Measurements from ENCODE around the gene ZNF425.

The ZNF425 gene

GRCh38 chr7:149166142-149166541, 40.0 kb upstream of the ZNF425 start:
- peaks cover 47% of the 10 kb centered on the region for H3K36me3 ChIP-seq (replicated peaks)
- in situ Hi-C loops (cut with HindIII; ENCODE audit: low pct_ligation_motif_present, low sequenced_read_pairs), result no loop called here
- TF ChIP-seq CTCF (IDR thresholded peaks at IDR 0.05; ENCODE audit: low read depth, low read length, missing control alignments), result no peak
- H3K4me3 ChIP-seq (ENCODE audit: low read depth, low read length), result no peak overlapping the region
- no peak for DNase-seq
- H3K27ac ChIP-seq, result no peak overlapping the region
- no peaks in the 10 kb centered on the region for H3K27me3 ChIP-seq (replicated peaks)

- no peak for TF ChIP-seq CTCF (IDR thresholded peaks at IDR 0.05; ENCODE audit: low read depth, low read length, missing control alignments)
- Histone ChIP-seq H3K27me3 (replicated peaks) (no peaks in the 10 kb centered on the region), H3K27ac (no peak overlapping the region), H3K4me3 (ENCODE audit: low read depth, low read length) (no peak overlapping the region), H3K36me3 (replicated peaks) (peaks cover 28% of the 10 kb centered on the region)
- in situ Hi-C loops (cut with HindIII; ENCODE audit: low pct_ligation_motif_present, low sequenced_read_pairs), result no loop called here
- DNase-seq, result no peak
Observed at GRCh38 chr7:149161241-149161848, 35.2 kb upstream of the ZNF425 start.

- TF ChIP-seq CTCF (IDR thresholded peaks at IDR 0.05; ENCODE audit: low read depth, low read length, missing control alignments), result no peak
- H3K4me3 ChIP-seq (ENCODE audit: low read depth, low read length), result no peak overlapping the region
- in situ Hi-C loops (cut with HindIII; ENCODE audit: low pct_ligation_motif_present, low sequenced_read_pairs), result no loop called here
- no peak for DNase-seq
- H3K27me3 ChIP-seq (replicated peaks), result no peaks in the 10 kb centered on the region
- no peak overlapping the region for H3K27ac ChIP-seq
- peaks cover 25% of the 10 kb centered on the region for H3K36me3 ChIP-seq (replicated peaks)
Observed at GRCh38 chr7:149156898-149157297, 30.8 kb upstream of the ZNF425 start.

GRCh38 chr7:149154056-149154455, 27.9 kb upstream of the ZNF425 start:
- Histone ChIP-seq H3K27ac (no peak overlapping the region), H3K36me3 (replicated peaks) (peaks cover 19% of the 10 kb centered on the region), H3K4me3 (ENCODE audit: low read depth, low read length) (no peak overlapping the region), H3K27me3 (replicated peaks) (no peaks in the 10 kb centered on the region)
- no peak for DNase-seq
- in situ Hi-C loops (cut with HindIII; ENCODE audit: low pct_ligation_motif_present, low sequenced_read_pairs), result no loop called here
- no peak for TF ChIP-seq CTCF (IDR thresholded peaks at IDR 0.05; ENCODE audit: low read depth, low read length, missing control alignments)

GRCh38 chr7:149153346-149153745, 27.2 kb upstream of the ZNF425 start:
- no peak overlapping the region for H3K27ac ChIP-seq
- no peak for TF ChIP-seq CTCF (IDR thresholded peaks at IDR 0.05; ENCODE audit: low read depth, low read length, missing control alignments)
- DNase-seq, result no peak
- H3K36me3 ChIP-seq (replicated peaks), result peaks cover 19% of the 10 kb centered on the region
- no peaks in the 10 kb centered on the region for H3K27me3 ChIP-seq (replicated peaks)
- no peak overlapping the region for H3K4me3 ChIP-seq (ENCODE audit: low read depth, low read length)
- in situ Hi-C loops (cut with HindIII; ENCODE audit: low pct_ligation_motif_present, low sequenced_read_pairs), result no loop called here

GRCh38 chr7:149150981-149151380, 24.9 kb upstream of the ZNF425 start:
- in situ Hi-C loops (cut with HindIII; ENCODE audit: low pct_ligation_motif_present, low sequenced_read_pairs), result no loop called here
- no peak overlapping the region for H3K27ac ChIP-seq
- no peaks in the 10 kb centered on the region for H3K27me3 ChIP-seq (replicated peaks)
- no peak overlapping the region for H3K4me3 ChIP-seq (ENCODE audit: low read depth, low read length)
- peaks cover 11% of the 10 kb centered on the region for H3K36me3 ChIP-seq (replicated peaks)
- no peak for TF ChIP-seq CTCF (IDR thresholded peaks at IDR 0.05; ENCODE audit: low read depth, low read length, missing control alignments)
- no peak for DNase-seq

Measured in brain microvascular endothelial cell (primary cell).